CD4-positive, alpha-beta T cell treated with Interleukin-12 subunit alpha and Interleukin-12 subunit beta, for 1 hour (primary cell): ENCODE data around the gene BANF1.
A peak's percentile ranks its signal among the peaks of the same experiment; 100 is the strongest.
"Not testable (repeated sequence)": the region's sequence is repeated elsewhere in the genome, so short reads cannot be mapped to it uniquely, and the experiment has no call there.

Experiments used
- DNase-seq: peaks from one replicate; pipeline ENCODE4 v3.0.0-alpha.2; 2020

Gene BANF1

GRCh38 chr11:66011785-66012303, 9.5 kb downstream of the BANF1 start, which contains the start of gene CST6:
Gene CST6, plus strand, starts transcription at chr11:66012008. Its CDS starts 37 bp downstream, at chr11:66012045.
- no peak for DNase-seq

- no peak for DNase-seq
Observed at GRCh38 chr11:66012371-66012945, 10.2 kb downstream of the BANF1 start.

- no peak for DNase-seq
Observed at GRCh38 chr11:66012946-66013761, 10.9 kb downstream of the BANF1 start.

GRCh38 chr11:66013762-66014100, 11.4 kb downstream of the BANF1 start:
- DNase-seq: no peak

GRCh38 chr11:66014804-66015453, 12.6 kb downstream of the BANF1 start:
- no peak for DNase-seq

- DNase-seq: no peak
Observed at GRCh38 chr11:66015454-66015881, 13.2 kb downstream of the BANF1 start.

- DNase-seq: no peak
Observed at GRCh38 chr11:66015936-66016792, 13.9 kb downstream of the BANF1 start.

- no peak for DNase-seq
Observed at GRCh38 chr11:66016793-66017177, 14.5 kb downstream of the BANF1 start.

- DNase-seq: no peak
Observed at GRCh38 chr11:66017321-66017720, 15.0 kb downstream of the BANF1 start.

- DNase-seq: no peak
Observed at GRCh38 chr11:66020212-66020611, 17.9 kb downstream of the BANF1 start.

GRCh38 chr11:66020618-66021357, 18.5 kb downstream of the BANF1 start:
- DNase-seq: no peak

- DNase-seq: peak; percentile 79
Observed at GRCh38 chr11:66022401-66023185, 20.3 kb downstream of the BANF1 start.

- not testable (repeated sequence) for DNase-seq
Observed at GRCh38 chr11:66023186-66023440, 20.8 kb downstream of the BANF1 start.

GRCh38 chr11:66026017-66026529, 23.8 kb downstream of the BANF1 start, which contains the start of gene CATSPER1:
Gene CATSPER1, minus strand, starts transcription at chr11:66026479. Its CDS starts 100 bp downstream, at chr11:66026379.
- DNase-seq: no peak

- DNase-seq: no peak
Observed at GRCh38 chr11:66032957-66033735, 30.8 kb downstream of the BANF1 start.

GRCh38 chr11:66035653-66036333, 33.5 kb downstream of the BANF1 start:
- DNase-seq: no peak

- DNase-seq: no peak
Observed at GRCh38 chr11:66036334-66036710, 34.0 kb downstream of the BANF1 start.

- DNase-seq: no peak
Observed at GRCh38 chr11:66037327-66037726, 35.0 kb downstream of the BANF1 start.

GRCh38 chr11:66039765-66040164, 37.5 kb downstream of the BANF1 start:
- no peak for DNase-seq
